ENCODE measurements around the gene LRRC15. TPM values are rescaled to one million over a fixed set of nuclear protein-coding genes. Genes with fewer than 3 reads are reported as not detected.

The LRRC15 gene
- total RNA-seq, 2 donors from 2014 or later: 0.11 TPM; not detected in 1

GRCh38 chr3:194377708-194378107 lies 8.2 kb upstream of the LRRC15 start:
- WGBS, 2 experiments (ENCODE audit: insufficient coverage in 1 of 2, insufficient read length in 1 of 2): 90% methylated on average over 1 of the region's 1 CpG; no CpG with 5 or more reads in 1 of the 2 experiments
- Histone ChIP-seq H3K27me3 (ENCODE audit: control insufficient read depth, insufficient read depth, low read length, poor library complexity, severe bottlenecking) (peaks cover 19% of the 10 kb centered on the region), H3K9me3 (ENCODE audit: control insufficient read depth, low read length) (no peaks in the 10 kb centered on the region), H3K36me3 (ENCODE audit: control insufficient read depth, insufficient read depth, low read length) (no peaks in the 10 kb centered on the region), H3K4me1 (ENCODE audit: control insufficient read depth, insufficient read depth, low read length) (peaks cover 5% of the 10 kb centered on the region), H3K27ac (ENCODE audit: low read depth, low read length) (no peak overlapping the region), H3K4me3 (ENCODE audit: low read length) (no peak overlapping the region), H3K9ac (ENCODE audit: extremely low read depth, low read length, poor library complexity, severe bottlenecking) (no peak overlapping the region)
- DNase-seq: no peak
- H3K27me3 Mint-ChIP-seq (ENCODE audit: insufficient read depth): peaks cover 27% of the 10 kb centered on the region
- peaks cover 16% of the 10 kb centered on the region for H3K4me1 Mint-ChIP-seq
- no peak overlapping the region for H3K27ac Mint-ChIP-seq
- no peaks in the 10 kb centered on the region for H3K36me3 Mint-ChIP-seq (ENCODE audit: low read depth)
- H3K9me3 Mint-ChIP-seq: no peaks in the 10 kb centered on the region
- no peak overlapping the region for H3K4me3 Mint-ChIP-seq
- TF ChIP-seq CTCF (conservative IDR thresholded peaks at IDR 0.05): no peak

- no peaks in the 10 kb centered on the region for H3K9me3 Mint-ChIP-seq
- Histone ChIP-seq H3K36me3 (ENCODE audit: control insufficient read depth, insufficient read depth, low read length) (no peaks in the 10 kb centered on the region), H3K9ac (ENCODE audit: extremely low read depth, low read length, poor library complexity, severe bottlenecking) (no peak overlapping the region), H3K4me1 (ENCODE audit: control insufficient read depth, insufficient read depth, low read length) (no peaks in the 10 kb centered on the region), H3K9me3 (ENCODE audit: control insufficient read depth, low read length) (no peaks in the 10 kb centered on the region), H3K27me3 (ENCODE audit: control insufficient read depth, insufficient read depth, low read length, poor library complexity, severe bottlenecking) (peaks cover 19% of the 10 kb centered on the region), H3K27ac (ENCODE audit: low read depth, low read length) (no peak overlapping the region), H3K4me3 (ENCODE audit: low read length) (no peak overlapping the region)
- peaks cover 12% of the 10 kb centered on the region for H3K4me1 Mint-ChIP-seq
- no peak for DNase-seq
- H3K4me3 Mint-ChIP-seq: no peak overlapping the region
- H3K36me3 Mint-ChIP-seq (ENCODE audit: low read depth): no peaks in the 10 kb centered on the region
- H3K27me3 Mint-ChIP-seq (ENCODE audit: insufficient read depth): peaks cover 18% of the 10 kb centered on the region
- no peak overlapping the region for H3K27ac Mint-ChIP-seq
- no peak for TF ChIP-seq CTCF (conservative IDR thresholded peaks at IDR 0.05)
- 89 to 93% methylated on average over 10 of the region's 10 CpGs for WGBS, 2 experiments (ENCODE audit: insufficient coverage in 1 of 2, insufficient read length in 1 of 2)
Observed at GRCh38 chr3:194376241-194376560, 6.7 kb upstream of the LRRC15 start.

- Mint-ChIP-seq H3K4me3 (peak overlapping the region; percentile 42), H3K27me3 (ENCODE audit: insufficient read depth) (peaks cover 18% of the 10 kb centered on the region), H3K36me3 (ENCODE audit: low read depth) (no peaks in the 10 kb centered on the region), H3K9me3 (no peaks in the 10 kb centered on the region), H3K4me1 (peaks cover 12% of the 10 kb centered on the region), H3K27ac (no peak overlapping the region)
- Histone ChIP-seq H3K4me3 (ENCODE audit: low read length) (peak overlapping the region; percentile 59), H3K4me1 (ENCODE audit: control insufficient read depth, insufficient read depth, low read length) (no peaks in the 10 kb centered on the region), H3K27me3 (ENCODE audit: control insufficient read depth, insufficient read depth, low read length, poor library complexity, severe bottlenecking) (peaks cover 17% of the 10 kb centered on the region), H3K9ac (ENCODE audit: extremely low read depth, low read length, poor library complexity, severe bottlenecking) (no peak overlapping the region), H3K36me3 (ENCODE audit: control insufficient read depth, insufficient read depth, low read length) (no peaks in the 10 kb centered on the region), H3K9me3 (ENCODE audit: control insufficient read depth, low read length) (no peaks in the 10 kb centered on the region), H3K27ac (ENCODE audit: low read depth, low read length) (no peak overlapping the region)
- WGBS, 2 experiments (ENCODE audit: insufficient coverage in 1 of 2, insufficient read length in 1 of 2): 59 to 60% methylated on average over 12 to 15 of the region's 15 CpGs
- no peak for TF ChIP-seq CTCF (conservative IDR thresholded peaks at IDR 0.05)
- DNase-seq: peak; percentile 82
Observed at GRCh38 chr3:194375473-194376240, 6.1 kb upstream of the LRRC15 start.

Measured in endodermal cell (in vitro differentiated cells).